SK-N-SH (cell line): ENCODE results near the gene MAPK11.

Experiments
- CHD2 ChIP-seq: fragments of 150-350 bp; IDR thresholded peaks from 2 replicates; pipeline ENCODE4 v1.6.1; 2018; ENCODE audit warnings: low read length; ENCODE audit not compliant: partially characterized antibody
- CTCF ChIP-seq: fragments of 200-600 bp; sonication (generic); IDR thresholded peaks from 2 replicates; pipeline ENCODE4 v1.6.1; 2017; ENCODE audit warnings: antibody characterized with exemption, mild to moderate bottlenecking, moderate library complexity
- EP300 ChIP-seq, 2 experiments: IDR thresholded peaks; 2 replicates each; pipeline versions ENCODE4 v1.4.0 to v1.6.1; 2012; ENCODE audit warnings: borderline replicate concordance in 1 of 2, low read depth in 1 of 2, low read length in 1 of 2
- EZH2phosphoT487 ChIP-seq: fragments of 200-600 bp; sonication (generic); IDR thresholded peaks from 2 replicates; pipeline ENCODE4 v1.6.1; 2017; ENCODE audit warnings: low read depth, mixed run types, mild to moderate bottlenecking, antibody characterized with exemption, moderate library complexity, borderline replicate concordance
- GATA2 ChIP-seq: sonication (generic); formaldehyde crosslinking; IDR thresholded peaks from 2 replicates; pipeline ENCODE4 v1.5.0; 2020; ENCODE audit warnings: mild to moderate bottlenecking, missing genetic modification reagents
- JUND ChIP-seq: IDR thresholded peaks from 2 replicates; pipeline ENCODE4 v1.4.0; 2012
- MAX ChIP-seq: IDR thresholded peaks from 2 replicates; pipeline ENCODE4 v1.4.0; 2012; ENCODE audit warnings: low read depth
- POLR2AphosphoS5 ChIP-seq: IDR thresholded peaks from 2 replicates; pipeline ENCODE4 v1.6.1; 2012; ENCODE audit warnings: low read depth, low read length
- RAD21 ChIP-seq: IDR thresholded peaks from 2 replicates; pipeline ENCODE4 v1.6.1; 2012; ENCODE audit warnings: mild to moderate bottlenecking, low read length
- RFX5 ChIP-seq: IDR thresholded peaks from 2 replicates; pipeline ENCODE4 v1.6.1; 2012; ENCODE audit warnings: mild to moderate bottlenecking, improper control_type of control experiment, low read length
- TAF1 ChIP-seq: IDR thresholded peaks from 2 replicates; pipeline ENCODE4 v1.6.1; 2012; ENCODE audit warnings: low read depth, mild to moderate bottlenecking, low read length, moderate library complexity, borderline replicate concordance
- YY1 ChIP-seq: IDR thresholded peaks from 2 replicates; pipeline ENCODE4 v1.4.0; 2012; ENCODE audit warnings: low read depth, mild to moderate bottlenecking

- TF ChIP-seq CHD2 (no peak), YY1 (no peak), CTCF (no peak), GATA2 (CRISPR knock-in tag) (no peak), TAF1 (no peak), RFX5 (no peak), RAD21 (no peak), POLR2AphosphoS5 (no peak), EZH2phosphoT487 (no peak), MAX (no peak), EP300 (IDR thresholded peaks at IDR 0.05; ENCODE audit: borderline replicate concordance in 1 of 2, low read depth in 1 of 2, low read length in 1 of 2) (no peak), JUND (no peak)
Observed at GRCh38 chr22:50307890-50308596, 37.9 kb upstream of the MAPK11 start.
